ENCODE data around the gene CTSA.
"Not testable (repeated sequence)": the region's sequence is repeated elsewhere in the genome, so short reads cannot be mapped to it uniquely, and the experiment has no call there.

The CTSA gene

GRCh38 chr20:45861221-45862075, 29.7 kb upstream of the CTSA start:
- DNase-seq = no peak
- intact Hi-C loops (cut with DNase I) = no loop called here

DNA sequence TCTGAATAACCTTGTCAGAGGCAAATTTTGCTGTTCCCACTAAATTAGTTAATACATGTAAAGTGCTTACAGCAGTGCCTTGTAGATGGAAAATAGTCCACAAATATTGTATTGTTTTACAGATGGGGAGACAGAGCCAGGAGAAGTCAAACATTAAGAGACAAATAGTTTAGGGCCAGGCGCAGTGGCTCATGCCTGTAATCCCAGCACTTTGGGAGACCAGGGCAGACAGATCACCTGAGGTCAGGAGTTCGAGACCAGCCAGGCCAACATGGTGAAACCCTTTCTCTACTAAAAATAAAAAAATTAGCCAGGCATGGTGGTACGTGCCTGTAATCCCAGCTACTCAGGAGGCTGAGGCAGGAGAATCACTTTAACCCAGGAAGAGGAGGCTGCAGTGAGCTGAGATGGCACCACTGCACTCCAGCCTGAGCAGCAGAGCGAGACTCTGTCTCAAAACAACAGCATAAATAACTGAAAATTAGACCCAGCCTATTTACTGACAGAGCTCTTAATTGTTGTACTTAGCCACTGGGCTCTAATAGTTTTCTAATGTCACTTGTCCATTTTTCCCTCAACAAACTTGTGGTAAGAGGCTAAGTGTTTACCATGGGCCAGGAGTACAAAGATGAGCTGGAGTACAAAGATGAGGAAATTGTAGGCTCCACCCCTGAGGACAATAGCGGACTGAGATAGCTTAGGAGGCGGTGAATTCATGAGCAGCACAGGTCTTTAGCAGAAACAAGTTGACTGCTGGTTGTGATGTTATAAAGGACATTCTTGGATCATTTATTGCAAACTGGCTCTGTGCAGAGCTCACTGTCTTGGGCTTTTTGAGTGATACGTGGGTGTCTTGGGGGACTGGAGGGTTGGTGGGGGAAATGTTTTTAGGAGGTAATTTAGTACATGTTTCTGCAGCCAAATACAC, 27.3 kb upstream of the CTSA start:
- intact Hi-C loops (cut with DNase I) = no loop called here

GRCh38 chr20:45866454-45866853, 24.7 kb upstream of the CTSA start:
- intact Hi-C loops (cut with DNase I) = no loop called here
- DNase-seq = no peak

More for the DNA sequence above, 27.3 kb upstream of the CTSA start:
- no peak for DNase-seq

DNA sequence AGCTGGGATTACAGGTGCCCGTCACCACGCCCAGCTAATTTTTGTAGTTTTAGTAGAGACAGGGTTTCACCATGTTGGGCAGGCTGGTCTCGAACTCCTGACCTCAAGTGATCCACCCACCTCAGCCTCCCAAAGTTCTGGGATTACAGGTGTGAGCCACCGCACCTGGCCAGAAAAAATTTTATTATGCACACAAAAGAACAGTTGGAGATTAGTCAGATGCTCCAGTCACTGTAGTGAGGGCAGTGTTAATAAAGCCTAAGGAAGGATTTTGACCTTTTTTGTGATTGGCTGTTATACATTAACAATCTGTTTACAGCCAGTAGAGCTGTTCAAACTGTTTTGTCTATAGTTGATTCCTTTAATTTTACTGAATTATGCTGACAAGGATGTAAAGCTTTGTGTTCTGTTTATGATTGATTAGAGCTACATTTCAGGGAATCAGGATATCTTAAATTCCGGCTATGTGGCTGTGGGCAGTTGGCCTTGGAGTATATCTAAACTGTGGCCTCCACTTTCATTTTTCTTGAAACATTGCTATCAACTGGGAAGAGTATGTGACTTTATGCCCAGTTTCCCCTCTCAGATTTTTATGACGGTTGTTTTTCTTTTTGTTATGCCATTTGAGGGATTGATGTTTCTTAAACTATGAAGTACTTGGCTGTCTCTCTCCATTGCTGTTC, 23.9 kb upstream of the CTSA start:
- intact Hi-C loops (cut with DNase I) = no loop called here
- no peak for DNase-seq

DNA sequence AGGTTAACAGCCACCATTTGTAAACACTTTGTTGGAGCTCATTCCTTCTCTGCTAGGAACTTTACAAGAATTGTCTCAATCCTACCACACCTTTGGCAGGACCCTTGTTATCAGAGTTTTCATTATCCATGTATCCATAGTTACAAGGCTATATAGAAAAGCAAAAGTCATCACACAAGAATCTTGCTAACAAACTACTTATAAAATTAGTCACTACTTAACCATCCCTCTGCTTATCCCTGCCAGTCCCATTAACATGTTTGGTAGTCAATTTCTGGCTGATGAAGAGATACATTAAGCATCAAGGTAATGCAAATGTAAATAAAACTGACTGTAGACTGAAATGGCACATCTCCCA, 23.3 kb upstream of the CTSA start:
- intact Hi-C loops (cut with DNase I) = no loop called here
- no peak for DNase-seq

DNA sequence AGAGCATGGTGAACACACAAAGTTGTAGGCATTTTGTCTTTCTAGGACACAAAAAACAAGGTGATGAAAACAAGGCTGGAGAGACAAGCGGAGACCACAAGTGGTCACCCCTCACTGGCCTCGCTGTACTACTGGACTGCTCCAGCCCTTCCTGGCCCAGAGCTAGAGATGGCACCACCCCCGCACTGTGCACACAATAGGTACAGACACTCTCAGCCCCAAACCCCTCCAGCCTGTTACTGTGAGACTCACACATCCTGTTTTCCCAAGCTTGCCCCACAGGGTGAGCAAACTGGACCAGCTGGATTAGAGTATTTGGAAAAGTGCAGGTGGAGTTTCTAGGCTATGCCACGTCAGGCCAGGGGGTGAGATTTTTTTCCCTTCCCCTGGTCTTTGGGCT, 18.5 kb upstream of the CTSA start:
- DNase-seq = no peak
- intact Hi-C loops (cut with DNase I) = no loop called here

DNA sequence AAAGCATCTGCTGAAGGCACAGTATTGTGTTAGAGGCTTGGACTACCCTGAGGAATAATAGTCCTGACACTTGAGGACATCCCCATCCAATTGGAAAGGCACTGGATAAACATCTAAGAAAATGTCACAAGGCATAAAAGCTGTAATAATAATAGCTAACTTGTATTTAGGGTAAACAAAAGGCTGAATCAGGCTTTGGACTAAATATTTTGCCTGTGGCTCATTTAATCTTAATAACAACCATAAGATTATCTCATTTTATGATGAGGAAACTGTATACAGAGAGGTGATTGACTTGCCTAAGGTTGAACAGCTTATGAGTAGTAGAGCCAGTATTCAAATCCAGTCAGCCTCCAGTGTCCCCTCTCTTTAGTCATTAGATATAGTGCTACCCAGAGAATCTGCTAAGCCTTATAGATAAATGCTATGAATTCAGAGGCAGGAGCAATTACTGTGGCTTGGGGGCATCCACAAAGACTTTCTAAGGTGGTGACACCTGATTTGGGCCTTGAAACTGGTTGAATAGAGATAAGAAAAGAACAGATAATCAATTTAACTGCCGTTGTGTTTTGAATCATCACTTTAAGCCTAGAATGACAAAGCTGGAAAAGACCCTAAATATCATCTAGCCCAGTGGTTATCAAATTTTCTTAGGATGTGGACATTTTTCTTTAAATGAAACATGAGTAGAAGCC, 17.6 kb upstream of the CTSA start:
- intact Hi-C loops (cut with DNase I) = no loop called here
- DNase-seq = no peak

- DNase-seq; intact Hi-C loops (cut with DNase I): not testable (repeated sequence)
Observed at GRCh38 chr20:45874104-45874481, 17.0 kb upstream of the CTSA start.

DNA sequence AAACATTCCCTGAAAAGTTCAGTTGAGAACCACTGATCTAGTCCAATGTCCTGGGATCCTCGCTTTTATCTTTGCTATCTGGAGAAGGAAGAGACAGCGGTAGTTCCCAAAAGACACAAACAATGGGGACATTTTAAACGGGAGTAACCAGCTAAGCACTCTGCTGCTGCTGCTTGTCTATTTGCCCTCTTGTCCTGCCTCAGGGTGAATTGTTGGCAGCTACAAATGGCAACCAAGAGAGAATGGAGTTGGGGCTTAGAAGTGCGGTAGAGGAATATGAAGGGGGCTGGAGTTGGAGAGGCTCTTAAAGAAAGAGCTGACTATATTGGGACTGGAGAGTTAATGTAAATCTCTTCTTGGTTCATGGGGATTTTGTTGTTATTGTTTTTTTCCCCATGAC, 16.6 kb upstream of the CTSA start:
- intact Hi-C loops (cut with DNase I) = no loop called here
- no peak for DNase-seq

- no peak for DNase-seq
- intact Hi-C loops (cut with DNase I) = no loop called here
Observed at GRCh38 chr20:45878076-45878761, 12.9 kb upstream of the CTSA start.

DNA sequence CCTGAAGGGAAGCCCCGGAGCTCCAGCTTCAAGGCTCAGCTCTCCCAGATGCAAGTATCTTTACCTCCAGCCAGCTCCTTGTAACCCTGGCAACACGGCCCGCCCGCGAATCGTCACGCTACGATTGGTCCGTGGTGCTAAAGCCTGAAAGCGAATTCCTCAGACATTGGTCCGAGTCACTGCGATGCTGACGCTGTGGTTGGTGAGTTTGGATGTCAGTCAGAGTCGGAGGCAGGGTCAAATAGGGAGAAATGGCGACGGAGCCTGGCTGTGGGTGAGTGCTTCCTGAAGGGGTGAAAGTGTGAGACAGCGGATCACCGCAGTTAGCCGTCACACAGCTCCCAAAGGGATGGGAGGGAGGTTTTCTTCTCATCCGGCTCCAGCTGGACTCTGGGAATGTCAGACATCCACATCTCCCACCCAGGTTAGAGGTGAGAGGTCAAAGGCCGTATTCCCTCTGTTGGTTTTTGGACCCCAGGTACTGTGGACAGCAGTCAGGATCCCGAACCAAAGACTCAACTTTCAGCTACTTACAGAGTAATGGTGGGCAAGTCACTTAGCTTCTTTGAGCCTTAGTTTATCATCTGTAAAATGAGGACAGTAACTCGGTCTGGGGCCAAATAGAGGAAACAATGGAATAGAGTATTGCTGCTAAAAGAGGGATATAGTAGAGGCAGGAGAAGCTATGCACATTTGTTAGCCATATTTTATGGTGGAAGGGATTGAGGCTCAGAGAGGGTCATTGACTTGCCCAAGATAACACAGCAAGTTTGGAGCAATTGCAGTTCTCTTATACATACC, 9.9 kb upstream of the CTSA start, which contains the start of gene ZSWIM1:
TSS of gene ZSWIM1 (plus strand) at position 240 of the 801 bp plus-strand sequence. CDS start 1,366 bp downstream, outside the sequence.
- peak; percentile 98 to 100 (median 100) for DNase-seq
- intact Hi-C loops (cut with DNase I) = no loop called here

- intact Hi-C loops (cut with DNase I) = no loop called here
- no peak for DNase-seq
Observed at GRCh38 chr20:45882469-45883099, 8.6 kb upstream of the CTSA start.

GRCh38 chr20:45883100-45883469, 8.1 kb upstream of the CTSA start:
- intact Hi-C loops (cut with DNase I) = no loop called here
- DNase-seq = no peak

DNA sequence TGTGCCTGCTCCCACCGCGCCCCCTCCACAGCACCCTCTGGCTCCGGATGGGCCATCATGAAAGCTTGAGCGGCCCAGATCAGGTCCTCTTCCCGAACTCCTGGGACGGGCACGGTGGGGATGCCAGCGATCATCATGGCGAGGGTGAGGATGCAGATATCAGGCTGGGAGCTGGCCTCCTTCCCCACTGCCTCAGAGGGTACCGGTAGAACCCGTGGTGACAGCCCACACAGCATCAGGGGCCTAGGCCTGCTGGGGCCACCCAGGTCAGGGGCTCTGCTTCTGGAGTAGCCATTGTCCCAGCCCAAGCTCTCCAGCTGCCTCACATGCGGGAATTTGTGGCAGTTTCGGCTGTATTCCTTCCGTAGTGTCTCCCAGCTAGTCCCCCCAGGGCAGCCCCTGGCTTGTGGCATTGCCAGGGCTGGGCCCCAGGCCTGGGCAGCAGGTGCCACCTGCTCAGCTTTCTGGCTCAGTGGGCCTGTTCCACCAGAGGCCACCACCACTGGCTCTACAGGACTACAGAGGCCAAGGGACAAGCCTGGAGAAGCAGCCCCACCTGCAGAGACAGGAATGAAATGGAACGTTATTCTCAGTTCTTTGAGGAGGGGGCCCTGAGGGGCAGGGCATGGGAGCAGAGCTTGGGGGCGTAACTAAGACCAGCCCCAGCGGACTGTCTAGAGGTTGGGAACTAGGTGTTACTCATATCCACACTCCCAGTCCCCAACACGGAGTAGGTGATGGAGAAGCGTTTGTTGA, 4.4 kb upstream of the CTSA start:
- DNase-seq = no peak
- intact Hi-C loops (cut with DNase I) = no loop called here

- intact Hi-C loops (cut with DNase I) = no loop called here
- no peak for DNase-seq
Observed at GRCh38 chr20:45887346-45887715, 3.8 kb upstream of the CTSA start, which contains the start of gene SPATA25. Gene SPATA25 (minus strand): TSS chr20:45887622. CDS start chr20:45887590, 32 bp downstream.

DNA sequence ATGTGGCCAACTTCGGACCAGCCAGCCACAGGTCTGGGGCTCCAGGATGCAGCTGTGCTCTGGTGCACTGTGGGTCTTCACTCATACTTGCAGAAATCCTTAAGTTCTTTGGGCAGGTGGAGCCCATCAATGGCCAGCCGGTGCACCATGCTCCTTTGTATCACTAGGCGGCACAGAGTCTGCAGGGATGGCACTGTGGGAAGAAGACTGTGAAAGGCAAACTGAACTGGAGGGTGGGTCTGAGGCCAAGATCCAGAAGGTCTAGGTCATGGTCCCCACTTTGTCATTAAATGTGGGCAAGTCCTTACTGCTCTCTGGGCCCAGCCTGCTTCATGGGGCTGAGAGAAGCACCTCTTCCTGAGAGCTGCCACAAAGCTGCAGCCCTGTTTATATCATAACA, 2.5 kb upstream of the CTSA start:
- intact Hi-C loops (cut with DNase I) = no loop called here
- DNase-seq = no peak
